Measurements from ENCODE around the gene GFPT2. TPM values are rescaled to one million over a fixed set of nuclear protein-coding genes. Genes with fewer than 3 reads are reported as not detected.

Gene GFPT2
- total and polyA plus RNA-seq, 9 of the 15 experiments (the other 6 are each of a cell fraction or from before 2014, with no cell fraction given) = 0.07 to 0.14 (median 0.08) TPM; not detected in 6

DNA sequence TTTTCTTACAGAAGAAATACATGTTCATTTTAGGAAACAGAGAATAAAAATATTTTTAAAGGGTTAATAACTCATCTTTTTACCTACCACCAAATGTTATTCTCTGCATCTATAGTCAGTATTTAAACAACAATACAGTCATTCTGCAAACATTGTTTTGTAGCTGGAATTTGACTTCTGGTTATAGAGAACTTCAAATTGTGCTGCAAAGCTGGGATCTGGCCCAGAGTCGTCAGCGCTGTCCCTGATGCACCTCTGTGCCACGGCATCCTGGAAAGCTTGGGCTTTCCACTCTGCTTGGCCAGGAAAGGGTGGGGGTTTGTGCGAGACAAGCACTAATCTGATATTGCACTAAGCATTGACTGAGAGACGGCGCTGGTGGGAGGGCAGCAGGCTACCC is 5.0 kb upstream of the GFPT2 start (continued):
- TF ChIP-seq, protein P1, sequence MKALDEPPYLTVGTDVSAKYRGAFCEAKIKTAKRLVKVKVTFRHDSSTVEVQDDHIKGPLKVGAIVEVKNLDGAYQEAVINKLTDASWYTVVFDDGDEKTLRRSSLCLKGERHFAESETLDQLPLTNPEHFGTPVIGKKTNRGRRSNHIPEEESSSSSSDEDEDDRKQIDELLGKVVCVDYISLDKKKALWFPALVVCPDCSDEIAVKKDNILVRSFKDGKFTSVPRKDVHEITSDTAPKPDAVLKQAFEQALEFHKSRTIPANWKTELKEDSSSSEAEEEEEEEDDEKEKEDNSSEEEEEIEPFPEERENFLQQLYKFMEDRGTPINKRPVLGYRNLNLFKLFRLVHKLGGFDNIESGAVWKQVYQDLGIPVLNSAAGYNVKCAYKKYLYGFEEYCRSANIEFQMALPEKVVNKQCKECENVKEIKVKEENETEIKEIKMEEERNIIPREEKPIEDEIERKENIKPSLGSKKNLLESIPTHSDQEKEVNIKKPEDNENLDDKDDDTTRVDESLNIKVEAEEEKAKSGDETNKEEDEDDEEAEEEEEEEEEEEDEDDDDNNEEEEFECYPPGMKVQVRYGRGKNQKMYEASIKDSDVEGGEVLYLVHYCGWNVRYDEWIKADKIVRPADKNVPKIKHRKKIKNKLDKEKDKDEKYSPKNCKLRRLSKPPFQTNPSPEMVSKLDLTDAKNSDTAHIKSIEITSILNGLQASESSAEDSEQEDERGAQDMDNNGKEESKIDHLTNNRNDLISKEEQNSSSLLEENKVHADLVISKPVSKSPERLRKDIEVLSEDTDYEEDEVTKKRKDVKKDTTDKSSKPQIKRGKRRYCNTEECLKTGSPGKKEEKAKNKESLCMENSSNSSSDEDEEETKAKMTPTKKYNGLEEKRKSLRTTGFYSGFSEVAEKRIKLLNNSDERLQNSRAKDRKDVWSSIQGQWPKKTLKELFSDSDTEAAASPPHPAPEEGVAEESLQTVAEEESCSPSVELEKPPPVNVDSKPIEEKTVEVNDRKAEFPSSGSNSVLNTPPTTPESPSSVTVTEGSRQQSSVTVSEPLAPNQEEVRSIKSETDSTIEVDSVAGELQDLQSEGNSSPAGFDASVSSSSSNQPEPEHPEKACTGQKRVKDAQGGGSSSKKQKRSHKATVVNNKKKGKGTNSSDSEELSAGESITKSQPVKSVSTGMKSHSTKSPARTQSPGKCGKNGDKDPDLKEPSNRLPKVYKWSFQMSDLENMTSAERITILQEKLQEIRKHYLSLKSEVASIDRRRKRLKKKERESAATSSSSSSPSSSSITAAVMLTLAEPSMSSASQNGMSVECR (CRISPR knock-in tag; IDR thresholded peaks at IDR 0.05) = no peak
- TF ChIP-seq, protein P2, sequence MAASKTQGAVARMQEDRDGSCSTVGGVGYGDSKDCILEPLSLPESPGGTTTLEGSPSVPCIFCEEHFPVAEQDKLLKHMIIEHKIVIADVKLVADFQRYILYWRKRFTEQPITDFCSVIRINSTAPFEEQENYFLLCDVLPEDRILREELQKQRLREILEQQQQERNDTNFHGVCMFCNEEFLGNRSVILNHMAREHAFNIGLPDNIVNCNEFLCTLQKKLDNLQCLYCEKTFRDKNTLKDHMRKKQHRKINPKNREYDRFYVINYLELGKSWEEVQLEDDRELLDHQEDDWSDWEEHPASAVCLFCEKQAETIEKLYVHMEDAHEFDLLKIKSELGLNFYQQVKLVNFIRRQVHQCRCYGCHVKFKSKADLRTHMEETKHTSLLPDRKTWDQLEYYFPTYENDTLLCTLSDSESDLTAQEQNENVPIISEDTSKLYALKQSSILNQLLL (CRISPR knock-in tag; IDR thresholded peaks at IDR 0.05; ENCODE audit: borderline replicate concordance) = no peak

DNA sequence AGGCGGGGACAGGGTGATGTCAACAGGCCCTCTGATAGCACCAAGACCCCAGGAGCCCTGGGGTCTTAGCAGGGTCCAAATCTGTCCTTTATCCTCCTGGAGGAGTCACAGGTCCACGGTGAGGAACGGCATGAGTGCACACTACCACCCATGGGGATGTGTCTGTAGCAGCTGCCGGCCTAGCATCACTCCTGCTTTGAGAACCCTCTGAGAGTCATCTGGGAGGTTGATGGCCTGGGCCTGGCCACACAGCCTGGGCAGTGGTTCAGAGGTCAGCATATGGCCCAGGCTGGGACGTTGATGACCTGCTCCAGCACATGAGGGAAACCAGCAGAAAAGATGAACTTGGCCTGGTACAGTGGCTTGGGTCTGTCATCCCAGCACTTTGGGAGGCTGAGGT is 1.8 kb upstream of the GFPT2 start:
- H3K4me2 ChIP-seq (ENCODE audit: insufficient read depth, low read length) = no peak overlapping the region
- no peak overlapping the region for H3K9ac ChIP-seq (ENCODE audit: insufficient read depth in 1 of 2, low read depth in 2 of 2, low read length in 2 of 2)
- CTCF ChIA-PET (ENCODE audit: low intra/inter-chr PET ratio) = no interaction called here
- in situ Hi-C loops (cut with MboI) (no loop called here), intact Hi-C loops (cut with micrococcal nuclease) (no loop called here)
- H3K36me3 ChIP-seq (ENCODE audit: control insufficient read depth, insufficient read depth, low read length) = no peaks in the 10 kb centered on the region
- no peak for DNase-seq (ENCODE audit: extremely low read depth in 1 of 4, low spot score in 3 of 4)
- H3K27me3 ChIP-seq (ENCODE audit: control insufficient read depth in 2 of 2, insufficient read depth in 2 of 2, low read length in 2 of 2) = peaks cover 24 to 82% of the 10 kb centered on the region in 2 experiments; a peak in 4 of 5 replicates
- H3K9me1 ChIP-seq (ENCODE audit: control insufficient read depth, insufficient read depth, low read length) = no peaks in the 10 kb centered on the region
- H2AFZ ChIP-seq (ENCODE audit: low read depth, low read length) = no peak overlapping the region
- H3K79me2 ChIP-seq (ENCODE audit: control insufficient read depth, insufficient read depth, low read length) = no peaks in the 10 kb centered on the region
- peaks cover 14% of the 10 kb centered on the region for H4K20me1 ChIP-seq (replicated peaks; ENCODE audit: control insufficient read depth, insufficient read depth, low read length)
- ATAC-seq = no peak
- peaks cover 0 to 23% of the 10 kb centered on the region in 2 experiments; a peak in 2 of 5 replicates for H3K4me1 ChIP-seq (replicated peaks in 1 of 2; ENCODE audit: control insufficient read depth in 2 of 2, insufficient read depth in 2 of 2, low read length in 2 of 2)
- TF ChIP-seq, protein P3, sequence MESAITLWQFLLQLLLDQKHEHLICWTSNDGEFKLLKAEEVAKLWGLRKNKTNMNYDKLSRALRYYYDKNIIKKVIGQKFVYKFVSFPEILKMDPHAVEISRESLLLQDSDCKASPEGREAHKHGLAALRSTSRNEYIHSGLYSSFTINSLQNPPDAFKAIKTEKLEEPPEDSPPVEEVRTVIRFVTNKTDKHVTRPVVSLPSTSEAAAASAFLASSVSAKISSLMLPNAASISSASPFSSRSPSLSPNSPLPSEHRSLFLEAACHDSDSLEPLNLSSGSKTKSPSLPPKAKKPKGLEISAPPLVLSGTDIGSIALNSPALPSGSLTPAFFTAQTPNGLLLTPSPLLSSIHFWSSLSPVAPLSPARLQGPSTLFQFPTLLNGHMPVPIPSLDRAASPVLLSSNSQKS (CRISPR knock-in tag; IDR thresholded peaks at IDR 0.05) = no peak
- TF ChIP-seq RBM17 (IDR thresholded peaks at IDR 0.05; ENCODE audit: borderline replicate concordance, low read depth, low read length) (no peak), PRMT5 (CRISPR knock-in tag; IDR thresholded peaks at IDR 0.05) (no peak), MYC (IDR thresholded peaks at IDR 0.05; ENCODE audit: low read depth, low read length) (no peak), MYC (CRISPR knock-in tag; IDR thresholded peaks at IDR 0.05; ENCODE audit: borderline replicate concordance, low read depth) (no peak), GATAD2B (IDR thresholded peaks at IDR 0.05; ENCODE audit: borderline replicate concordance) (no peak), ZNF584 (CRISPR knock-in tag; IDR thresholded peaks at IDR 0.05; ENCODE audit: low read depth) (no peak), DNMT1 (IDR thresholded peaks at IDR 0.05) (no peak), POLR2AphosphoS5 (IDR thresholded peaks at IDR 0.05; ENCODE audit: control insufficient read depth, insufficient read depth, low read depth, low read length) (no peak), ZFPM2 (CRISPR knock-in tag; IDR thresholded peaks at IDR 0.05) (no peak)
- no TSS peak for BruUV-seq (replicated peaks)
- H3K4me3 ChIP-seq = no peak overlapping the region
- FAIRE-seq = no peak
- WGBS (ENCODE audit: insufficient coverage, low coverage, missing lambda C conversion rate) = 13% methylated on average over 5 of the region's 5 CpGs
- no peak overlapping the region for H3K27ac ChIP-seq (ENCODE audit: extremely low read depth, low read depth, low read length)
- POLR2A ChIA-PET = interaction anchor here (1.5 kb wide), 1 partner anchor 11 kb away, joined by 5 read pairs; no protein-coding TSS in a partner anchor
- H3K9me3 ChIP-seq (replicated peaks; ENCODE audit: control insufficient read depth, insufficient read depth, low read depth, low read length) = no peaks in the 10 kb centered on the region; the same call in 1 of the 2 replicates

Data from K562 (cell line).